Epidermal melanocyte (primary cell): Measurements from ENCODE around the gene KIAA0319L.
"Not testable (repeated sequence)": the region's sequence is repeated elsewhere in the genome, so short reads cannot be mapped to it uniquely, and the experiment has no call there.

ENCODE experiments used
- DNase-seq: peaks from one replicate; pipeline ENCODE4 v3.0.0; 2011; ENCODE audit warnings: low spot score; ENCODE audit not compliant: insufficient read length

The KIAA0319L gene

GRCh38 chr1:35557118-35557610 is at the start of gene KIAA0319L:
KIAA0319L (minus strand) TSS chr1:35557403; CDS start chr1:35554491, 2,912 bp downstream.
- peak; percentile 86 for DNase-seq

- DNase-seq: peak; percentile 59
Observed at GRCh38 chr1:35605867-35606182, 48.6 kb upstream of the KIAA0319L start.

GRCh38 chr1:35605071-35605866 is 48.1 kb upstream of the KIAA0319L start:
- no peak for DNase-seq

- DNase-seq: no peak
Observed at GRCh38 chr1:35603941-35604340, 46.7 kb upstream of the KIAA0319L start.

GRCh38 chr1:35603468-35603867 is 46.3 kb upstream of the KIAA0319L start:
- DNase-seq: peak; percentile 69

GRCh38 chr1:35600593-35600992 is 43.4 kb upstream of the KIAA0319L start:
- no peak for DNase-seq

GRCh38 chr1:35599411-35599810 is 42.2 kb upstream of the KIAA0319L start:
- DNase-seq: no peak

- no peak for DNase-seq
Observed at GRCh38 chr1:35598895-35599294, 41.7 kb upstream of the KIAA0319L start.

- DNase-seq: no peak
Observed at GRCh38 chr1:35597870-35598269, 40.7 kb upstream of the KIAA0319L start.

GRCh38 chr1:35595684-35596083 is 38.5 kb upstream of the KIAA0319L start:
- DNase-seq: no peak

GRCh38 chr1:35594005-35594760 is 37.0 kb upstream of the KIAA0319L start:
- no peak for DNase-seq

- no peak for DNase-seq
Observed at GRCh38 chr1:35592991-35593769, 36.0 kb upstream of the KIAA0319L start.

- DNase-seq: no peak
Observed at GRCh38 chr1:35591211-35591610, 34.0 kb upstream of the KIAA0319L start.

- DNase-seq: no peak
Observed at GRCh38 chr1:35590476-35591040, 33.4 kb upstream of the KIAA0319L start.

- DNase-seq: no peak
Observed at GRCh38 chr1:35589516-35590427, 32.6 kb upstream of the KIAA0319L start.

GRCh38 chr1:35588197-35588910 is 31.2 kb upstream of the KIAA0319L start:
- no peak for DNase-seq

GRCh38 chr1:35587736-35588135 is 30.5 kb upstream of the KIAA0319L start:
- no peak for DNase-seq

GRCh38 chr1:35586808-35587207 is 29.6 kb upstream of the KIAA0319L start:
- no peak for DNase-seq

GRCh38 chr1:35585805-35586204 is 28.6 kb upstream of the KIAA0319L start:
- not testable (repeated sequence) for DNase-seq

- DNase-seq: no peak
Observed at GRCh38 chr1:35585281-35585680, 28.1 kb upstream of the KIAA0319L start.
